Measurements from ENCODE around the gene MTMR3.

MTMR3 gene

GRCh38 chr22:30044881-30045493 is 162.0 kb downstream of the MTMR3 start:
- no peaks in the 10 kb centered on the region for H3K9me3 ChIP-seq (ENCODE audit: severe bottlenecking)
- H3K4me1 ChIP-seq (ENCODE audit: insufficient read depth, poor library complexity, severe bottlenecking): peaks cover 8% of the 10 kb centered on the region
- DNase-seq (ENCODE audit: low spot score): no peak
- H3K36me3 ChIP-seq (ENCODE audit: low read depth): no peaks in the 10 kb centered on the region
- no peak for TF ChIP-seq CTCF (IDR thresholded peaks at IDR 0.05; ENCODE audit: poor library complexity, severe bottlenecking)
- H3K4me3 ChIP-seq (ENCODE audit: severe bottlenecking): no peak overlapping the region
- H3K27ac ChIP-seq (ENCODE audit: poor library complexity, severe bottlenecking): no peak overlapping the region
- H3K27me3 ChIP-seq (ENCODE audit: insufficient read depth, poor library complexity, severe bottlenecking): no peaks in the 10 kb centered on the region
- no peak for ATAC-seq (ENCODE audit: low read depth)

- H3K36me3 ChIP-seq (ENCODE audit: low read depth): no peaks in the 10 kb centered on the region
- no peak overlapping the region for H3K4me3 ChIP-seq (ENCODE audit: severe bottlenecking)
- DNase-seq (ENCODE audit: low spot score): no peak
- H3K27me3 ChIP-seq (ENCODE audit: insufficient read depth, poor library complexity, severe bottlenecking): no peaks in the 10 kb centered on the region
- no peak for ATAC-seq (ENCODE audit: low read depth)
- peaks cover 8% of the 10 kb centered on the region for H3K4me1 ChIP-seq (ENCODE audit: insufficient read depth, poor library complexity, severe bottlenecking)
- no peak for TF ChIP-seq CTCF (IDR thresholded peaks at IDR 0.05; ENCODE audit: poor library complexity, severe bottlenecking)
- H3K27ac ChIP-seq (ENCODE audit: poor library complexity, severe bottlenecking): no peak overlapping the region
- H3K9me3 ChIP-seq (ENCODE audit: severe bottlenecking): no peaks in the 10 kb centered on the region
Measured at GRCh38 chr22:30045494-30045887, 162.5 kb downstream of the MTMR3 start.

- H3K4me3 ChIP-seq (ENCODE audit: severe bottlenecking): no peak overlapping the region
- TF ChIP-seq CTCF (IDR thresholded peaks at IDR 0.05; ENCODE audit: poor library complexity, severe bottlenecking): no peak
- ATAC-seq (ENCODE audit: low read depth) (no peak), DNase-seq (ENCODE audit: low spot score) (no peak)
- no peak overlapping the region for H3K27ac ChIP-seq (ENCODE audit: poor library complexity, severe bottlenecking)
- no peaks in the 10 kb centered on the region for H3K36me3 ChIP-seq (ENCODE audit: low read depth)
- H3K27me3 ChIP-seq (ENCODE audit: insufficient read depth, poor library complexity, severe bottlenecking): no peaks in the 10 kb centered on the region
- H3K9me3 ChIP-seq (ENCODE audit: severe bottlenecking): no peaks in the 10 kb centered on the region
- peaks cover 8% of the 10 kb centered on the region for H3K4me1 ChIP-seq (ENCODE audit: insufficient read depth, poor library complexity, severe bottlenecking)
Measured at GRCh38 chr22:30045901-30046715, 163.1 kb downstream of the MTMR3 start.

- no peaks in the 10 kb centered on the region for H3K36me3 ChIP-seq (ENCODE audit: low read depth)
- no peaks in the 10 kb centered on the region for H3K27me3 ChIP-seq (ENCODE audit: insufficient read depth, poor library complexity, severe bottlenecking)
- ATAC-seq (ENCODE audit: low read depth) (no peak), DNase-seq (ENCODE audit: low spot score) (no peak)
- no peak for TF ChIP-seq CTCF (IDR thresholded peaks at IDR 0.05; ENCODE audit: poor library complexity, severe bottlenecking)
- H3K4me3 ChIP-seq (ENCODE audit: severe bottlenecking): no peak overlapping the region
- H3K9me3 ChIP-seq (ENCODE audit: severe bottlenecking): no peaks in the 10 kb centered on the region
- no peak overlapping the region for H3K27ac ChIP-seq (ENCODE audit: poor library complexity, severe bottlenecking)
- peaks cover 8% of the 10 kb centered on the region for H3K4me1 ChIP-seq (ENCODE audit: insufficient read depth, poor library complexity, severe bottlenecking)
Measured at GRCh38 chr22:30046716-30047363, 163.9 kb downstream of the MTMR3 start.
